NCI-H345 treated with DMSO at 0.1 percent for 48 hours (cell line): Measurements from ENCODE around the gene PDE11A.
"Not testable (repeated sequence)": the region's sequence is repeated elsewhere in the genome, so short reads cannot be mapped to it uniquely, and the experiment has no call there.

ENCODE experiments used
- DNase-seq: peaks from one replicate; lab custom pipeline; 2025; ENCODE audit not compliant: unreplicated experiment; lab: John Stamatoyannopoulos, UW

PDE11A gene

GRCh38 chr2:177886824-177887223 is 185.8 kb downstream of the PDE11A start:
- DNase-seq = no peak

DNA sequence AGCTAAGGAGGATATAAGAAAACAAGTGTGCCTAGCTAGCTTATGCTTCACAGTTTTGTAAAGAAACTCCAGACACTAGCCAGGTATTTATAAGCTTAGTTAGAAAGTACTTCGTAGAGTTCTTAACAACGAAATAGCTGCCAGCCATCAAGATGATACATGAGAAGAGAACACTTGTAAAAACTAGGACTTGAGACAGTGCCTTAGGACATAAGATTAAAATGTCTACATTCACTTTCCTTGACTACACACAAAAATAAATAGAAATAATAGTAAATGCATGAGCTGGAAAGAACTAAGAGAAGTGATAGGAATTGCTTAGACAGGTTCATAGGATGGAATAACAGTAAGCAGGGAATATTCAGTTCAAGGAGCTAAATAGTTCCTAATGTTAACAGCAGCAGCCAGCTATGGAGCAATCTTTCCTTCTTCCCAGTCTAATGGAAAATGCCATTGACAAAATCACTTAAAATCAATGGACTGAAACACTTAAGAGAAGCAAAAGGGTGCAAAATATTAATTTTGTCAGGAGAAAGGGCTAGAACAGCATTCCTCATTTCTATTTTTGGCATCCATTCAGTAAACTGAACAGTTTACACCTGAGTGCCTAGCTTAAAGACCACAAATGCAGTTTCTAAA is 186.6 kb downstream of the PDE11A start:
- DNase-seq = no peak

GRCh38 chr2:177883177-177883576 is 189.4 kb downstream of the PDE11A start:
- no peak for DNase-seq

DNA sequence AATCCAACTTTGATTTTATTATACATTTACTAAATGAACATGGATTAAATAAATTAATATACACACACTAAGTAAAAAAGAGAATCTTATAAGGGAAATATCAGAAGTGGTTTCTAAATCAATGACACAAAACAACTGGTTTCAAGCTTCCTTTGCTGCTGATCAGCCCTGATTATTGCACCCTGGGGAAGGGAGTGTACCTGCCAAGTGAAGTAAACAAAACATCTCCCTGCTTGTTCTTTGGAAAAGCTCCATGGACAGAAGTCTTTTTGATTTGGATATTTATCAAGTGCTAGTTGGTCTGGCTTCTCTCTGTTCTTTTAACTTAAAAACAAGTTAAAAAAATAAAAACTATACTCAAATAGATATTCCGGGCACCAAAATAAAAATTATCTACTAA is 190.1 kb downstream of the PDE11A start:
- DNase-seq = no peak

- DNase-seq = no peak
Observed at GRCh38 chr2:177881921-177882320, 190.7 kb downstream of the PDE11A start.

DNA sequence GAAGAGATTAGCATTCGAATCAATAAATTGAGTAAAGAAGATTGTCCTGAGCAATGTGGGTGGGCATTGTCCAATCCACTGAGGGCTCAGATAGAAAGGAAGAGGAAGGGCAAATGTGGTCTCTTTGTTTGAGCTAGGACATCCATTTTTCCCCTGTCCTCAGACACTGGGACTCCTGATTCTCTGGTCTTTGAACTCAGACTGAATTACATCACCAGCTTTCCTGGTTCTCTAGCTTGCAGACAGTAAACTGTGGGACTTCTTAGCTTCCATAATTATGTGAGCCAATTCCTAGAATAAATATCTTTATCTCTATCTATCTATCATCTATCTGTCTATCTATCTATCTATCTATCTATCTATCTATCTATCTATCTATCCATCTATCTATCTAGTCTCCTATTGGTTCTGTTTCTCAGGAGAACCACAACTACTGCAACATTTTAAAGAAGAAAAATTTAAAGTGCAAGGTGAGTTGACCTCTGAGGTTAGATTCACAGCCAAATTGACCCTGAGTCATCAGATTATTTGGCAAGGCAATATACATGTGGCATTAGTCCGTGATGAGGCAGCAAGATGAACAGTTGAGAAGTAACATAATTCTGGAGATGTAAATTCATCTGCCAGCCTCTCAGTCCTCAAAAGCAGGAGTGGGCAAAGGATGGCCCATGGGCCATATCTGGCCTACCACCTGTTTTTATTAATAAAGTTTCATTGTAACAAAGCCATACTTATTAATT is 191.4 kb downstream of the PDE11A start:
- no peak for DNase-seq

DNA sequence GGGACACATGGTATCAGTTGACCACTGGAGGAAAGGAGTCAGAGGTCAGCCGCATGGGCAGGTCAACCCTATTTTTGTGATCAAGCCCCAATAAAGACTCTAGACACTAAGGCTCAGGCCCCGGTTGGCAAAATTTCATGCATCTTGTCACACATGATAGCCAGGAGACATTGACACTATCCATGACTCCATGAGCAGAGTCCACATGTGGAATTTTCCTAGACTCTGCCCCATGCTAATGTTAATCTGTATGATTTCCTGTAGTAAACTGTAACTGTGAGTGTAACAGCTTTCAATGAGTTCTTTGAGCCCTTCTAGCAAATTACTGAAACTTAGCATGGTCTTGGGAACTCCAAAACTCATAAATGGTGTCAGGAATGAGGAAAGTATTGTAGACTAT is 192.3 kb downstream of the PDE11A start:
- DNase-seq = no peak

DNA sequence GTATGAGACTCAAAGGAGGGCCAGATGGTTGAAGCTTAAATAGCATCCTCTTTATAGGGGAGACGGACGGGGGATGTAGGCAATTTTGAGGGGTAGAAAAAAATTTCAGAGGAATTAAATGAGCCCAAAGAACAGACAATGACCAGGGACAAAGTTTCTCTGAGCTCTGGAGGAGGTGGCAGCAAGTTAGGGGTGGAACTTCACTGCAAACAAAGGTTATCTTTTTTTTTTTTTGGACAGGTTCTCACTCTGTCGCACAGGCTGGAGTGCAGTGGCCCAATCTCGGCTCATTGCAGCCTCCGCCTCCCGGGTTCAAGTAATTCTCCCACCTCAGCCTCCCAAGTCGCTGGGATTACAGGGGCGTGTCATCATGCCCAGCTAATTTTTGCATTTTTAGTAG is 195.6 kb downstream of the PDE11A start:
- DNase-seq = no peak

DNA sequence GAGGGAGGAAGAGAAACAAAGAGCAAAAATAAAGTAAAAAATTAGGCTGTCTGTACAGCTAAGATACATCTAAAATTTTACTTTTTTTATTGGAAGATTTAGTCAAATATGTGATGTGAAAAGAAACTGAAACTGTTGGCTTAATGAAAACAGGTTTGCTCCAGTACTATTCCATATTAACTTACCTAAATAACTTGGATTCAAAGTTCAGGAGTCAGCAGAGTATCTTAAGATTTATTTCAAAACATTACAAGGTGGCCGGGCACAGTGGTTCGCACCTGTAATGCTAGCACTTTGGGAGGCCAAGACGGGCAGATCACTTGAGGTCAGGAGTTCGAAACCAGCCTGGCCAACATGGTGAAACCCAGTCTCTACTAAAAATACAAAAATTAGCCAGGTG is 197.9 kb downstream of the PDE11A start:
- DNase-seq = no peak

- no peak for DNase-seq
Observed at GRCh38 chr2:177873915-177874314, 198.7 kb downstream of the PDE11A start.

DNA sequence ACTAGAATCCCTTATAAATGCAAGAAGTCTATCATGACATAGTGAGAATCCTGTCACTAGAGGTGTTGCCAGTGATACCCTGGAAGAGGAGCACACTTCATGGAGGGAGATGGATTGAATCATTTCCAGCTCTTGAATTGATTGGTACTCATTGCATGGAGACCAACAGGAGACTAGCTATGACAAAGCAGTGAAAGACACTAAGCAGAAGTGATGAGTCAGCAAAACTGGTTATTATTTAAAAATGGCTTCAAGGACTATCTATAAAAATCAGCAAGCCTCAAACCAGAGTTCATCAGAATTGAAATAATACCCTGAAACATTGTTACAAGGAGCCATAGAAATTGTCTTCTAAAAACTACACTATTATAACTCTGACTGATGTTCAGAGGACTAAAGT is 200.3 kb downstream of the PDE11A start:
- no peak for DNase-seq

- no peak for DNase-seq
Observed at GRCh38 chr2:177869912-177870311, 202.7 kb downstream of the PDE11A start.

DNA sequence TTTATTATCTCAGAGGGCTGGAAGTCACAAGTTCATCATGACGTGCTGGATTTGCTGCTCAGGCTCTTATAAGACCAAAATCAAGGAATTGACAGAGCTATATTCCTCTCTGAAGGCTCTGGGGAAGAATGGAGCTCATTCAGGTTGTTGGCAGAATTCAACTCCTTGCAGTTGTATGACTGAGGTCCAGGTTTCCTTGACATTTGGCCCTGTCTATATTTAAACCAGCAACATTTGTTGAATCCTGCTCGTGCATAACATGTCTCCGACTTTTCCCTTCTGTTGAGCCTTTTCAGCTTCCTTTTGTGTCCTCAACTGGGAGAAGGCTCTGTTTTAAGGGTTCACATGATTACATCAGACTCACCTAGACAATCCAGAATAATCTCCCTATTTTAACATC is 203.4 kb downstream of the PDE11A start:
- DNase-seq = no peak

DNA sequence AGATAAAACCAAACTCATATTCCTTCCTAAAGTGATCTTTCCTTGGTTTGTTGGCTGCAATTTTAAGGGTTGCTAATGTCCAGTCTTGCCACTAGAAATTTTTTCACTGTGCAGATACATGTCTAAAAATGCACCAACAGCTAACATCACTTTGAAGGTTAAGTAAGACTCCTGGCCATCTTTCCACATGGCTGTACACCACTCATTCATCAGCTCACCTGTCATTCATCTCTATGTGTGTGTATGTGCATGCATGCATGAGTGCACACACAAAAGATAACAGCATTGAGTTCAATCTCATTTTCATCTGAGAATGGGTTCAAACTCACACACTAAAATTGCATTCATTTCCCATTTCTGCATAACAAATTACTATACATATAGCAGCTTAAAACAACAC is 203.8 kb downstream of the PDE11A start:
- DNase-seq = no peak

- DNase-seq = no peak
Observed at GRCh38 chr2:177857538-177857937, 215.0 kb downstream of the PDE11A start.

DNA sequence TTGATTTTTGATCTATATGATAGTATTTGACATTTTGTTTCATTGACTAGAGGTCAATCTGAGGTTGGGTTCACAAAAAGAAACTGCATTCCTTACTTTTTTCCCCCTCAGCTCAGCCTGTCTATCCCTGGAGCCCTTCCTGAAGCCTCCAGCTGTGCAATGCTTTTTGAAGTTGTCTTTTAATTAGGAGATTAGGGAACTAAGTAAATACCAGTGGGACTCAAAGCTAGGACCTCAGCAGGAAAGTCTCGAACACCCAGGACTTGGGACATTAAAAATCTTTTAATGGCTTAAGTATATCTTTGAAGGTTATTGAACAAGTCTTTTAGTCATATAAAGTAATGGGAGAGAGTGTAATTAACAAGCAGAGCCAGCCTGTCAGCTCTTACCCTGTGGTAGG is 220.2 kb downstream of the PDE11A start:
- no peak for DNase-seq

DNA sequence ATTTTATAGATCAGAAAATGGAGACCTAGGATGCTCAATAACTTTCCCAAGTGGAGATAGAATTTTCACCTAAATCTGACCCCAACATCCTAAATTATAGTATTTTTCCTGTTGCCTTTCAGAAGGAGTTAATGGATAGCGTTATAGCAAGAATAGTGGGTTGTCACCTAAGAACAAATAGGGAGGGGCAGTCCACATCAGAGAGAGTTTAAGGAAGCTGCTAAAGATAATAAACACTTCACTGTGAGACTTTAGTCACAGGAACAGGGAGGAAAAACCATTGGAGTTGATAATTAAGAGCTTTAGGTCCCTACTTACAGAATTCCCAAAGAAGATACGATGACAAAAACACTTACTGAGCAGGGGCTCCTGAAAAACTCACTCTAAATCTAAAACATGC is 229.4 kb downstream of the PDE11A start:
- no peak for DNase-seq

GRCh38 chr2:177842243-177842642 is 230.3 kb downstream of the PDE11A start:
- no peak for DNase-seq

DNA sequence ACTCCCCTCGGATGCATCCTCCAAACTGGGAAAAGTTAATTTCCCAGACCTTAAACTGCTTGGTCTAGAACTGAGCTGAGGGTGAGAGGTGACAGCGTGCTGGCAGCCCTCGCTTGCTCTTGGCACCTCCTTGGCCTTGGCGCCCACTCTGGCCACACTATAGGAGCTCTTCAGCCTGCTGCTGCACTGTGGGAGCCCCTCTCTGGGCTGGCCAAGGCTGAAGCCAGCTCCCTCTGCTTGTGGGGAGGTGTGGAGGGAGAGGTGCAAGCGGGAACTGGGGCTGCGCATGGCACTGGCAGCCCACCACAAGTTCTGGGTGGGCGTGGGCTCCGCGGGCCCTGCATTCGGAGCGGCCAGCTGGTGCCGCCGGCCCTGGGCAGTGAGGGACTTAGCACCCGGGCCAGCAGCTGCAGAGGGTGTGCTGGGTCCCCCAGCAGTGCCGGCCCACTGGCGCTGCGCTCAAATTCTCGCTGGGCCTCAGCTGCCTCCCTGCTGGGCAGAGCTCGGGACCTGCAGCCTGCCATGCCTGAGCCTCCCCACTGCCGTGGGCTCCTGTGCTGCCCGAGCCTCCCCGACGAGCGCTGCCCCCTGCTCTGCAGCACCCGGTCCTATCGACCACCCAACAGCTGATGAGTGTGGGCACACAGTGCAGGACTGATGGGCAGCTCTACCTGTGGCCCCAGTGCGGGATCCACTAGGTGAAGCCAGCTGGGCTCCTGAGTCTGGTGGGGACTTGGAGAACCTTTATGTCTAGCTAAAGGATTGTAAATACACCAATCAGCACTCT is 237.0 kb downstream of the PDE11A start:
- DNase-seq = not testable (repeated sequence)

DNA sequence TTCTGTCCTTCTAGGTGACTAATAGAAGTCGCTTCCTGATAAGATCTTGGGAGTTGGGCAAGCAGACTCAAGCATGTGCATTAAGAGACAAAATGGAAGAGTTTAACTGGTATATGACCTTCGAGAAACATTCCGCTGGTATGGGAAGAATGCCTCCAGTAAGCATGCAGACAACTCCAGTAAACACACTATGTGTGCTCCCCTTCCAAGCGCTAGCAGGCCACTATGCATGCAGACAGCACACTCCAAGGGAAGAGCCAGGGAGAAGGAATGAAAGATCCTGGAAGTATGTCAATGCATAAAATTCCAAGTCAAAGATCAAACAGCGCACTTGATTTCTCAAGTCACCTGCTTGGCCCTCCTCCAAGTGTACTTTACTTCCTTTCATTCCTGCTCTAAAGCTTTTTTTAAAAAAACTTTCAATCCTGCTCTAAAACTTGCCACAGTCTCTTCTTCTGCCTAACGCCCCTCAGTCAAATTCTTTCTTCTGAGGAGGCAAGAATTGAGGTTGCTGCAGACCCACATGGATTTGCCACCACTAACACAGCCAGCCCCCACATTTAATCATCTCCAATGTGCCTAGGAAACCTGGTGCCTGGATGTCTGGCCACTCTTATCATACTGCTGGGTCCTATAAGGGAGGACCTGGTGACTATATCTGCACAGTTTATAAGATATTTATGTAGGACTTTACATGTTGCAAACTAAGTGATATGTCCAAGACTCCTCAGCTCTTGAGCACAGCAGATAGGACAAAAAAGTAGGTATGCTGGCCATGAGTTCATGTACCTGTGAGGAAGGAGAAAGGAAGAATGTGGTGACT is 239.8 kb downstream of the PDE11A start:
- no peak for DNase-seq

DNA sequence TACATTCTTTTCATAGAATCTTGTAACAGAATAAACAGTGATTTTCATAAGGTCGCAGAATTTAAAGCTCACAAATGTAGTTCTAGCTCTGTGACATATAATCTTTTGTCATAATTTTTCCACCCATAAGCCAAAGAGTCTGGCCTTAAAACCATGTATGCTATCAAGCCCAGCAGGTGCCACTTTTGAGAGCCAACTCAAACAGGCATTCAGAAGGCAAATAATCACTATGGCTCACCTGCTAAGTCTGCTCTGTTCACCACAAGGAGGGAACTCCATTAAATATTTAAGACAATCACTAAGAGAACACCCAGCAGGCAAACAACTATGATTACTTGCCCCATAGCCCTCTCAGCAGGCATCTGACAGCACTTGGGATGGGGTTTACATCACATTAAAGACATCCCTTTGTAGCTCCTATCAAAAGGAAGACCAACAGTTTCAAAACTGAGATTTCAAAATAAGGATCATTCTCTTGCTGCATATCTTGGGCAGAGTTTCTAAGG is 241.6 kb downstream of the PDE11A start:
- peak; percentile 76 for DNase-seq
